B cell (primary cell): Measurements from ENCODE around the gene GABRG3. TPM values are rescaled to one million over a fixed set of nuclear protein-coding genes. Genes with fewer than 3 reads are reported as not detected.

Experiments
- ATAC-seq: fragments of 200-7000 bp; cut with Tn5 transposase; one replicate; pipeline ENCODE4 v1.10.0; 2021; ENCODE audit warnings: low read depth, mild to moderate bottlenecking, moderate number of reproducible peaks, moderate library complexity
- CTCF ChIA-PET: fragments of 350-600 bp; sonication (Branson Sonifier 250); formaldehyde crosslinking; loops from one replicate; lab custom pipeline; 2021; ENCODE audit warnings: antibody characterized with exemption, inconsistent platforms; lab: Charles Lee
- POLR2A ChIA-PET: fragments of 350-600 bp; sonication (Branson Sonifier 250); formaldehyde crosslinking; loops from one replicate; lab custom pipeline; 2021; ENCODE audit warnings: antibody characterized with exemption; lab: Charles Lee
- DNase-seq: peaks from one replicate; pipeline ENCODE4 v3.0.0; 2013
- H2AFZ ChIP-seq: 2 replicates; pipeline ENCODE4 v1.6.1; 2012; ENCODE audit warnings: mild to moderate bottlenecking, low read depth, low read length; ENCODE audit not compliant: insufficient read depth, poor library complexity, severe bottlenecking
- H3K27ac ChIP-seq, 2 donors: 1 replicate in 1 of 2; 2 replicates in 1 of 2; pipeline ENCODE4 v1.5.1; 2012 to 2013; ENCODE audit warnings: low read length in 2 of 2, mild to moderate bottlenecking in 2 of 2, moderate library complexity in 1 of 2
- H3K27me3 ChIP-seq, 4 experiments: fragments of 200-600 bp in 1 of 4; sonication (generic) in 1 of 4; replicated peaks in 1 of 4; 1 replicate in 2 of 4; 2 replicates in 2 of 4; pipeline versions ENCODE4 v1.6.1 to v1.7.0; 2013 to 2016; ENCODE audit warnings: low read length in 3 of 4, mild to moderate bottlenecking in 2 of 4, mixed read lengths in 1 of 4, moderate library complexity in 1 of 4; ENCODE audit not compliant: insufficient read depth in 4 of 4, control insufficient read depth in 3 of 4; ENCODE audit errors: control extremely low read depth in 1 of 4
- H3K36me3 ChIP-seq, 2 experiments: replicated peaks in 1 of 2; 1 replicate in 1 of 2; 2 replicates in 1 of 2; pipeline versions ENCODE4 v1.6.1 to v1.7.1; 2013; ENCODE audit warnings: low read length in 1 of 2; ENCODE audit not compliant: insufficient read depth in 2 of 2, control insufficient read depth in 1 of 2; ENCODE audit errors: control extremely low read depth in 1 of 2, extremely low read depth in 1 of 2
- H3K4me1 ChIP-seq, 2 donors: fragments of 200-600 bp in 1 of 2; sonication (generic) in 1 of 2; 1 replicate in 1 of 2; 2 replicates in 1 of 2; pipeline versions ENCODE4 v1.5.1 to v1.6.1; 2013 to 2017; ENCODE audit warnings: low read length in 2 of 2; ENCODE audit not compliant: control insufficient read depth in 2 of 2, insufficient read depth in 2 of 2
- H3K4me2 ChIP-seq: replicated peaks from 2 replicates; pipeline ENCODE3; 2012; ENCODE audit warnings: mild to moderate bottlenecking, low read depth, low read length; ENCODE audit not compliant: poor library complexity, severe bottlenecking
- H3K4me3 ChIP-seq, 5 experiments: fragments of 200-600 bp in 1 of 5; sonication (generic) in 1 of 5; 1 replicate in 3 of 5; 2 replicates in 2 of 5; pipeline versions ENCODE4 v1.5.1 to v1.7.0; 2011 to 2016; ENCODE audit warnings: low read length in 4 of 5, mild to moderate bottlenecking in 4 of 5, low read depth in 2 of 5, control low read depth in 1 of 5, moderate library complexity in 1 of 5; ENCODE audit not compliant: insufficient read depth in 1 of 5; ENCODE audit errors: control extremely low read depth in 1 of 5, extremely low read depth in 1 of 5
- H3K79me2 ChIP-seq: fragments of 200-600 bp; sonication (generic); one replicate; pipeline ENCODE4 v1.6.0; 2016; ENCODE audit warnings: low read length; ENCODE audit not compliant: control insufficient read depth, insufficient read depth
- H3K9ac ChIP-seq: fragments of 200-600 bp; sonication (generic); 2 replicates; pipeline ENCODE4 v1.6.1; 2017; ENCODE audit warnings: mild to moderate bottlenecking, low read length, moderate library complexity
- H3K9me3 ChIP-seq, 3 donors: one replicate each; pipeline versions ENCODE4 v1.6.1 to v1.7.1; 2013; ENCODE audit warnings: low read length in 2 of 3; ENCODE audit not compliant: control insufficient read depth in 2 of 3, insufficient read depth in 1 of 3; ENCODE audit errors: control extremely low read depth in 1 of 3
- H4K20me1 ChIP-seq: 2 replicates; pipeline ENCODE4 v1.6.0; 2012; ENCODE audit warnings: mild to moderate bottlenecking, low read length; ENCODE audit not compliant: insufficient read depth, control insufficient read depth, poor library complexity, severe bottlenecking
- H3K27ac Mint-ChIP-seq: one replicate; pipeline ENCODE4 v1.8.0; 2021; ENCODE audit warnings: mixed read lengths
- H3K27me3 Mint-ChIP-seq: one replicate; pipeline ENCODE4 v1.8.0; 2021; ENCODE audit warnings: mixed read lengths
- H3K4me1 Mint-ChIP-seq: one replicate; pipeline ENCODE4 v1.8.0; 2021; ENCODE audit warnings: mixed read lengths
- H3K4me3 Mint-ChIP-seq: one replicate; pipeline ENCODE4 v1.8.0; 2021; ENCODE audit warnings: mixed read lengths
- H3K9me3 Mint-ChIP-seq: one replicate; pipeline ENCODE4 v1.8.0; 2022; ENCODE audit warnings: mixed read lengths; ENCODE audit not compliant: insufficient read depth
- EZH2 ChIP-seq: IDR thresholded peaks from 2 replicates; pipeline ENCODE4 v1.6.1; 2012; ENCODE audit warnings: borderline replicate concordance, low read depth, mild to moderate bottlenecking, moderate library complexity, low read length; ENCODE audit not compliant: insufficient read depth, poor library complexity, severe bottlenecking
- WGBS: methylation state at CpG from one replicate; pipeline ENCODE4 v1.1.5; 2013; ENCODE audit warnings: missing lambda C conversion rate; ENCODE audit not compliant: insufficient coverage; 5-methylcytosine and 5-hydroxymethylcytosine counted together
- intact Hi-C: fragments of 100-400 bp; cut with micrococcal nuclease; formaldehyde crosslinking; loops from one replicate; pipeline ENCODE4 v1.10.0; 2022
- polyA plus RNA-seq: library from polyadenylated mRNA; depleted of rRNA; stranded (reverse); fragments of >200 nt; gene quantifications from 2 replicates; pipeline ENCODE4 v1.2.3, GENCODE V29; 2012
- total RNA-seq, 2 donors: library from RNA; stranded (reverse); fragments of 120-200 nt in 1 of 2; gene quantifications; 1 replicate in 1 of 2; 2 replicates in 1 of 2; pipeline versions ENCODE4 v1.2.3 to v1.2.4, GENCODE V29; 2013 to 2022
- TF ChIP-seq, protein P1 (sequence below): fragments of 200-600 bp; IDR thresholded peaks from one replicate; pipeline ENCODE4 v1.8.0; 2022; ENCODE audit warnings: antibody characterized with exemption, mild to moderate bottlenecking

GABRG3 gene
- total and polyA plus RNA-seq, 2 donors (not counting 1 experiment from before 2014, with no cell fraction given), result not detected

DNA sequence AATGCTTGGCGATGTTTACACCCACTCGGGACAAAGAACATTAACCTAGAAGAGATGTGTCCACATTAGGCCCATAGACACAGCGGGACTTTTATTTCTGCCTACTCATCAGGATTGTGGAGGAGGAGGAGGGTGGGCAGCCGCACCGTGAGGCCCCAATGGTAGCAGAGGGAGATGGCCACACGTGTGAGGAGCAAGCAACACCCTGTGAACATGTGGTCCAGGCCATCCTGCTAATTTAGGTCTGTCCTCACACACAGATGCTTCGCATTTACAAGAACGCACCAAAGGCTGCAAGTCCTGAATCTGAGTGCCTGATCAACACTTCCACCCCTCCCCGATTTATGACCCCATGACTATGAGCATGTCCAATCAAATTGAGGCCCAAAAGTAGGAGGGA is 560.0 kb downstream of the GABRG3 start:
- H3K27me3 Mint-ChIP-seq, result no peaks in the 10 kb centered on the region
- ChIA-PET CTCF (no interaction called here), POLR2A (no interaction called here)
- WGBS, result 87% methylated on average over 8 of the region's 9 CpGs
- intact Hi-C loops, result no loop called here
- H3K4me2 ChIP-seq, result no peak overlapping the region
- ATAC-seq (no peak), DNase-seq (no peak)
- no peak overlapping the region for H3K9ac ChIP-seq
- TF ChIP-seq, protein P1, sequence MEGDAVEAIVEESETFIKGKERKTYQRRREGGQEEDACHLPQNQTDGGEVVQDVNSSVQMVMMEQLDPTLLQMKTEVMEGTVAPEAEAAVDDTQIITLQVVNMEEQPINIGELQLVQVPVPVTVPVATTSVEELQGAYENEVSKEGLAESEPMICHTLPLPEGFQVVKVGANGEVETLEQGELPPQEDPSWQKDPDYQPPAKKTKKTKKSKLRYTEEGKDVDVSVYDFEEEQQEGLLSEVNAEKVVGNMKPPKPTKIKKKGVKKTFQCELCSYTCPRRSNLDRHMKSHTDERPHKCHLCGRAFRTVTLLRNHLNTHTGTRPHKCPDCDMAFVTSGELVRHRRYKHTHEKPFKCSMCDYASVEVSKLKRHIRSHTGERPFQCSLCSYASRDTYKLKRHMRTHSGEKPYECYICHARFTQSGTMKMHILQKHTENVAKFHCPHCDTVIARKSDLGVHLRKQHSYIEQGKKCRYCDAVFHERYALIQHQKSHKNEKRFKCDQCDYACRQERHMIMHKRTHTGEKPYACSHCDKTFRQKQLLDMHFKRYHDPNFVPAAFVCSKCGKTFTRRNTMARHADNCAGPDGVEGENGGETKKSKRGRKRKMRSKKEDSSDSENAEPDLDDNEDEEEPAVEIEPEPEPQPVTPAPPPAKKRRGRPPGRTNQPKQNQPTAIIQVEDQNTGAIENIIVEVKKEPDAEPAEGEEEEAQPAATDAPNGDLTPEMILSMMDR, result no peak
- TF ChIP-seq EZH2, result no peak
- no peaks in the 10 kb centered on the region for H3K36me3 ChIP-seq
- no peak overlapping the region for H3K4me3 ChIP-seq
- H3K27ac ChIP-seq, result no peak overlapping the region
- no peaks in the 10 kb centered on the region for H3K79me2 ChIP-seq
- peaks cover 0 to 12% (median 0%) of the 10 kb centered on the region in 3 donors for H3K9me3 ChIP-seq
- H4K20me1 ChIP-seq, result no peaks in the 10 kb centered on the region
- H3K4me1 Mint-ChIP-seq, result no peaks in the 10 kb centered on the region
- H3K9me3 Mint-ChIP-seq, result peaks cover 9% of the 10 kb centered on the region
- H3K4me1 ChIP-seq, result no peaks in the 10 kb centered on the region
- H3K27me3 ChIP-seq, result no peaks in the 10 kb centered on the region
- H3K27ac Mint-ChIP-seq, result no peak overlapping the region
- no peak overlapping the region for H3K4me3 Mint-ChIP-seq
- no peak overlapping the region for H2AFZ ChIP-seq

GRCh38 chr15:27532358-27532757 is 561.4 kb downstream of the GABRG3 start:
- ChIA-PET POLR2A (no interaction called here), CTCF (no interaction called here)
- H3K9me3 ChIP-seq, result peaks cover 0 to 12% (median 0%) of the 10 kb centered on the region in 3 donors
- Mint-ChIP-seq H3K4me3 (no peak overlapping the region), H3K27ac (no peak overlapping the region), H3K9me3 (peaks cover 6% of the 10 kb centered on the region), H3K4me1 (no peaks in the 10 kb centered on the region), H3K27me3 (no peaks in the 10 kb centered on the region)
- H3K4me2 ChIP-seq, result no peak overlapping the region
- WGBS, result 100% methylated on average over 2 of the region's 3 CpGs
- no peaks in the 10 kb centered on the region for H3K27me3 ChIP-seq
- no peaks in the 10 kb centered on the region for H4K20me1 ChIP-seq
- no peak overlapping the region for H3K4me3 ChIP-seq
- no peak overlapping the region for H2AFZ ChIP-seq
- H3K27ac ChIP-seq, result no peak overlapping the region
- TF ChIP-seq, protein P1, result no peak
- TF ChIP-seq EZH2, result no peak
- intact Hi-C loops, result no loop called here
- H3K9ac ChIP-seq, result no peak overlapping the region
- H3K36me3 ChIP-seq, result no peaks in the 10 kb centered on the region
- DNase-seq (no peak), ATAC-seq (no peak)
- no peaks in the 10 kb centered on the region for H3K4me1 ChIP-seq
- no peaks in the 10 kb centered on the region for H3K79me2 ChIP-seq
